Endothelial cell of hepatic sinusoid (primary cell): ENCODE results near the gene EIF4E3.

Experiments used
- in situ Hi-C: cut with HindIII; loops from 2 replicates; pipeline ENCODE4 v1.10.0; 2017; ENCODE audit warnings: low sequenced_read_pairs

EIF4E3 gene

GRCh38 chr3:71694358-71694999 is 30.7 kb downstream of the EIF4E3 start:
- in situ Hi-C loops: loop anchor here (5.0 kb wide), 1 partner anchor 47 kb away; no protein-coding TSS in a partner anchor

- in situ Hi-C loops: loop anchor here (5.0 kb wide), 1 partner anchor 46 kb away; no protein-coding TSS in a partner anchor
Measured at GRCh38 chr3:71693641-71694040, 31.6 kb downstream of the EIF4E3 start.

DNA sequence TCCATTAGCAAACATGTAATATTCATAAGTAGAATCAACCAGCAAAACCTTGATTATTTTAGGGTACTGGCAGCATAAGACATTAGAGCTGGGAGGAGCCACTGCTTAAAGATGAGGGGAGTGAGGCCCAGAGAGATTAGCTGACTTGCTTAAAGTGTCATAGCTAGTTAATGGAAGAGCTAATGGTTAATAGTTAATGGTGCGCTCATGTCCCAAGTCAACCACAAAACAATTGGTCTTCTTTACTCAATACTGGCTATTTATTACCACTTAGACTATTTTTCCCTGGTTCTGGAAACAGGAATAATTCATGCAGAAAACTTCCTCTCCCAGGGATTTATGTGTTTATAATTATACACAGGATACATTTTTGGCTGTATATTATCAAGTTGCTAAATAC is 33.1 kb downstream of the EIF4E3 start:
- in situ Hi-C loops: loop anchor here (5.0 kb wide), 1 partner anchor 45 kb away; no protein-coding TSS in a partner anchor

GRCh38 chr3:71690341-71690841 is 34.8 kb downstream of the EIF4E3 start:
- in situ Hi-C loops: loop anchor here (5.0 kb wide), 1 partner anchor 43 kb away; no protein-coding TSS in a partner anchor

GRCh38 chr3:71689291-71689690 is 35.9 kb downstream of the EIF4E3 start:
- in situ Hi-C loops: no loop called here

- in situ Hi-C loops: no loop called here
Measured at GRCh38 chr3:71688121-71688520, 37.1 kb downstream of the EIF4E3 start.

DNA sequence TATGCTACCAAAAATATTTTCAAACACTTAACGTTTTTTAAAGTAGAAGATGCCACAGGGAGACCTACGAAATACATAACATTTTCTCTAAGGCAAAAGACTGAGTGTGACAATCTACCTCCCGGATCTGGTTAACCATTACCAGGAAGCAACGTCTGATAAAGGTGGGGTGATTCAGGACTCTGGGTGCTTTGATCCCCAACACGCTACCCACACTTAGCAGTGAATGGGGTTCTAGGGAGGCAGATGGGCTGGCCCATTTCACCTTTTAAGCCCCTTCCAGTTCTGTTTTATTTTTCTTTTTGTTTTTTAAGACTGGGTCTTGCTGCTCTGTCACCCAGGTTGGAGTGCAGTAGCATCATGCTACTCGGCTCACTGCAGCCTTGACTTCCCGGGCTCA is 39.5 kb downstream of the EIF4E3 start:
- in situ Hi-C loops: no loop called here

DNA sequence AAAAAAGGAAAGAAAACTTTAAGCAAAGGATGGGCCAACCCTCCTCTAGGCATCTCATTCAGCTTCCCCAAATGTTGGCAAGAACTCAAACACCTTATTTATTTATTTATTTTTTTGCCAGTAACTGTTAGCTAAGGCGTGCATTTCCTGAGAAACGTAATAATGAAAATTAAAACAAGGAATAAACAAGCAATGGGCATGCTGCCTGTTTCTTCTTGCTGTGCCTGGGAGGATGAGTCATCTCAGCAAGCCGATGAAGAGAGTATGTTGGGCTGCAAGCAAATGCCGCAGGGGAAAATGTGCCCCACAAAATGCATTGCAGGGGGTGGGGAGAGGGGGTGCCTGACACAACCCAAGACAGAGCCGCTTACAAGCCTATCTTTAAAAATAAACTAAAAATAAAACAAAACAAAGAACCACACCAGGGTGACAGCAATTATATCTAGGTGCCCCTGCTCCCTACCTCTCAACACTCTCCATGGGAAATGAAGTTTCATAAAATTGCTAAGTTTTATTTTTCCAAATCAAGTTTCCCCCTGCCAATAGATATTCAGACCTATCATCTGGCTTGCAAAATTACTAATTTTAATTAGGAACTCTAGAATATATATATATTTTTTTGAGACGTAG is 40.3 kb downstream of the EIF4E3 start:
- in situ Hi-C loops: no loop called here

- in situ Hi-C loops: no loop called here
Measured at GRCh38 chr3:71684046-71684756, 41.0 kb downstream of the EIF4E3 start.

DNA sequence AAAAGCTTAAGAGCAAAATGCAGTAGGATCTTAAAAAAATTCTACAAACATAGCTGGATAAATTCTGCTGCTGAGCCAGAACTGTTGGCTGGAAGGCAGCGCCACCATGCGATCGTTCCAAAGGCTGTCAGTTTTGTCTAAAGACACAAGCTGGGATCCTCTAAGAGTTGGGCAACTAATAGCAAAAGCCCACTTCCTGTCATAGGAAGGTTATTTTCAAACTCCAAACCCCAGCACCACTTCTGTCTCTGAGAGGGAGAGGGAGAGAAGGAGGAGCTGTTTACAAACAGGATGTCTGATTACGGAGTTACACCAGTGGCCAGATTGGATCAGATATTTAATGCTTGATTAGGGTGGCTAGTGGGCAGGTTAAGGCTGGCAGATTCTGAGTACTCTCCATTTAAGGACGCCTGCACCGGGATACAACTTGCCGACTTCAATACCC is 44.0 kb downstream of the EIF4E3 start:
- in situ Hi-C loops: no loop called here

GRCh38 chr3:71680603-71681002 is 44.6 kb downstream of the EIF4E3 start:
- in situ Hi-C loops: no loop called here

- in situ Hi-C loops: no loop called here
Measured at GRCh38 chr3:71676931-71677330, 48.3 kb downstream of the EIF4E3 start.

GRCh38 chr3:71673486-71673885 is 51.7 kb downstream of the EIF4E3 start:
- in situ Hi-C loops: no loop called here

GRCh38 chr3:71672807-71673206 is 52.4 kb downstream of the EIF4E3 start:
- in situ Hi-C loops: no loop called here

GRCh38 chr3:71672340-71672739 is 52.9 kb downstream of the EIF4E3 start:
- in situ Hi-C loops: no loop called here

- in situ Hi-C loops: no loop called here
Measured at GRCh38 chr3:71671216-71671845, 53.9 kb downstream of the EIF4E3 start.

GRCh38 chr3:71662568-71662967 is 62.6 kb downstream of the EIF4E3 start:
- in situ Hi-C loops: no loop called here

DNA sequence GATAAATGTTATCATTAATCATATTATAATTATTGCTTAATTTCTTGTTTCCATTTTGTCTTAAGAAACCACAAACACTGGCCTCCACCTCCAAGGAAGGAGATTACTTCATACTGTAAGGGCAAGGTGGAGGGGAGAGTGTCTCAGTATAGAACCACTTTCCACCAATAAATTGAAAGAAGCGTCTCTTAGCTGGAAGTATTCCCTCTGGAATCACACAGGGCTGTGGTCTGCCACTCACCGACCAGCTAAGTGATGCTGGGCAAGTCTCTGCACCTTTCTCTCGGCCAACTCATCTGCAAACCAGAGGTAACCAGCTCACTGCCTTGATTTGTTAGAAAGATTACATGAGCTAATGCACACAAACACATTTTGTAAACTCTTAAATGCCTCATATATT is 63.1 kb downstream of the EIF4E3 start:
- in situ Hi-C loops: no loop called here

GRCh38 chr3:71659864-71660591 is 65.2 kb downstream of the EIF4E3 start:
- in situ Hi-C loops: no loop called here

GRCh38 chr3:71657831-71658530 is 67.2 kb downstream of the EIF4E3 start:
- in situ Hi-C loops: no loop called here
